GM12864 (cell line): Measurements from ENCODE around the gene DNAJC6.

Source experiments
- DNase-seq: peaks from one replicate; pipeline ENCODE4 v3.0.0-alpha.2; 2011; ENCODE audit warnings: low read depth
- H3K4me3 ChIP-seq: 2 replicates; pipeline ENCODE4 v1.5.1; 2011; ENCODE audit warnings: mild to moderate bottlenecking, low read depth, low read length, control low read depth
- CTCF ChIP-seq: IDR thresholded peaks from 2 replicates; pipeline ENCODE4 v1.5.1; 2011; ENCODE audit warnings: low read depth, mild to moderate bottlenecking, moderate library complexity, low read length, control low read depth, inconsistent platforms; ENCODE audit errors: missing control alignments

Gene DNAJC6

GRCh38 chr1:65412984-65413375 lies 103.6 kb downstream of the DNAJC6 start:
- TF ChIP-seq CTCF = no peak
- no peak overlapping the region for H3K4me3 ChIP-seq
- no peak for DNase-seq

DNA sequence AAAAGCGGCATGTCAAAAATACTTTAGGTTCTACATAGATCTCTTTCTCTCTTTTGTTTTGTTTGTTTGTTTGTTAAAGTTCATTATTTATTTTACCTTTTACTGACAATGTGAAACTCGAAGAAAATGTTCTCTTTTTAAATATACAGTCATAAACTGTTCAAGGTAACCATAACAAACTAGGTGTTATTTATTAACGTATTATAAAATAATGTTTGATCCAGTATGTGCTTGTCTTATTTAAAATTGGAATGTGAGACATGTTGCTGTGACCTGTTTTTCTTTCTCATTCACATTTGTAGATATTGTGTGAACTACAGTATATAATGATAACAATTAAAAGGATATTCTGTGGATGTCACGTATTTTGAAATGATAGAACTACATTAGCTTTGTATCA lies 105.2 kb downstream of the DNAJC6 start:
- no peak for TF ChIP-seq CTCF
- no peak for DNase-seq
- H3K4me3 ChIP-seq = no peak overlapping the region

DNA sequence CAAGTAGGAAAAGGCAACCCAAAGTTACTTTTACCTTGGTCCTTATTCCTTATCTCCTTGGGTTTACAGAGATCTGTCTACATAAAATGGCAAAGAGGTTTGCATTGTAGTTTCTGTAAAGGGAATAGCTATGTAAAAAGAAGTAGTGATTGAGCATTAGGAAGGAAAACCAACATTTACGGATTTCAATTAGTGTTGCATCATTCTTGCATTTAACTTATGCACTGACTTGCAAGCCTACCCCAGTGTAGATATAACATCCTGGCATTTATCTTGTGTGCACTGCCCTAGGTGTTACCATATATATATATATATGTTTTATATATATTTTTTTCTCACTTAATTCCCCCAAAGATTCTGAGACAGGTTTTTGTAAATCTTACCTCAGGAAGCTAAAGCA lies 107.4 kb downstream of the DNAJC6 start:
- TF ChIP-seq CTCF = no peak
- DNase-seq = no peak
- no peak overlapping the region for H3K4me3 ChIP-seq

DNA sequence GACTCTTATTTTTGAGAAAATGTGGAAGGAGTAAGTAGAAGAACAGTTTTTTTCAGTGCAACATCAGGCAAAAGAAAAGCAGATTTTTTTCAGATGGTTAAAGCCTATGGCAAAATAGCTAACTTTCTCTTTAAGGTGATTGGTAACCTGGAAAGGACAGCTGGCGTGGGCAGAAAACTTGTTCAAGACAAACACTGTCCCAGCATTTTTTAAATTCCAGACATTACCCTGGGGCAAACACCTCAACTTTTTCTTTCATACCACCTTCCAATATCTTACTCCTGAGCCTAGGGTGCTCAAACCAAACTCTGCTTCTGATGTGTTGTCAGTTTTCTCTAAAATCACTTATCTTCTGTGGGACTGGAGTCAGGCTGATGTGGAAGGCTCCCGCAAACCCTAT lies 108.4 kb downstream of the DNAJC6 start:
- no peak overlapping the region for H3K4me3 ChIP-seq
- no peak for TF ChIP-seq CTCF
- DNase-seq = no peak

DNA sequence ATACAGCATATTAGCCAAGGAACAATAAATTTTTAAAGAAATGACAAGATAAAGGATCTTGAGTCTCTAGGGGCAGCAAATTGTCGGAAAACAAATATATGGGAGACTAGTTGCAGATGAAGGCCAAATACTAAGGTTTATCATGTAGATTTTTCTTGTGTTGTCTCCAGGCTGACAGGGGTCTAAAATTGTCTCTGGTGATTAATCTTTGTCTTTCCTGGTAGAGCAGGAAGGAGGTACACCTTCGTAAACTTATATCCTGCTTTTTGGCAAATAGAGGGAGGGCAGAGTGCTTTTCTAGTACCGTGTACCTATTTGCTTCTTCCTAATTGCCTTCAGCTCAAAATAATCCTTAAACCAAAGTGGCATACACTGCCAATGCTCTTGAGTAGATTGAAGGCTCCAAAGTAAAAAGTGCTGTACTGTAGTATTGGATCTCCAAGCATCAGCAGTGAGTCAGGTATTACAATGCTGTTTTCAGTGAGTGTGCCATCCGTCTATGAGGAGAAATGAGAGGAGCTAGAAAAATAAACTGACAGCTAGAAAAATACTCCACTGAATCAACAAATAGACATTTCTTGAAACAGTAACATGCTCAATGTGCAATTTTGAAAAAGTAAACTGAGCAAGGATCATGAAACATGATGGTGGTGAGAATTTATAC lies 109.3 kb downstream of the DNAJC6 start:
- DNase-seq = no peak
- H3K4me3 ChIP-seq = no peak overlapping the region
- no peak for TF ChIP-seq CTCF

- peak overlapping the region; percentile 99 for H3K4me3 ChIP-seq
- DNase-seq = peak; percentile 84
- TF ChIP-seq CTCF = no peak
Measured at GRCh38 chr1:65419681-65420589, 110.6 kb downstream of the DNAJC6 start.
